ENCODE results near the gene CAMK4. TPM values are rescaled to one million over a fixed set of nuclear protein-coding genes. Genes with fewer than 3 reads are reported as not detected.

The CAMK4 gene
- polyA plus RNA-seq, 1 donor (not counting 4 experiments of a cell fraction or from before 2014, with no cell fraction given) = 0.45 TPM

DNA sequence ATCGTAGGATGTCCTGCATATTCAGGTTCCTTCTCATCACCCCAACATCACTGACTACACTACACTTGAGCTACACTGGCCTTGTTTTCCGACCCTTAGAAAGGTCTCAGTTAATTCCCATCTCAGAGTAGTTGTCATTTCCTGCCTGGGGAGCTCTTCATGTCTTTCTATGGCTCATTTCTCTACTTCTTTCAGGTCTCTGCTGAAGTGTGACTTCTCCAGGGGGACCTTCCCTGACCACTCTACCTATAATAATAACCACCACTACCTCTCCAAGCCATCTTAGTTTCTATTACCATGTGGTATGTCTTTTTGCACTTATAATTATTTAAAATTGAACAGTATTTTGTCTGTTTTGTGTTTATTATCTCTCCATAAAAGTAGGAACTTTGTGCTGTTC is 174.9 kb downstream of the CAMK4 start:
- dilution Hi-C loops (cut with MboI; ENCODE audit: extremely low pct_ligation_motif_present, low sequenced_read_pairs) = no loop called here
- H3K27me3 ChIP-seq (ENCODE audit: control insufficient read depth, extremely low read depth, insufficient read depth, low read length) = no peaks in the 10 kb centered on the region
- no peak for FAIRE-seq

DNA sequence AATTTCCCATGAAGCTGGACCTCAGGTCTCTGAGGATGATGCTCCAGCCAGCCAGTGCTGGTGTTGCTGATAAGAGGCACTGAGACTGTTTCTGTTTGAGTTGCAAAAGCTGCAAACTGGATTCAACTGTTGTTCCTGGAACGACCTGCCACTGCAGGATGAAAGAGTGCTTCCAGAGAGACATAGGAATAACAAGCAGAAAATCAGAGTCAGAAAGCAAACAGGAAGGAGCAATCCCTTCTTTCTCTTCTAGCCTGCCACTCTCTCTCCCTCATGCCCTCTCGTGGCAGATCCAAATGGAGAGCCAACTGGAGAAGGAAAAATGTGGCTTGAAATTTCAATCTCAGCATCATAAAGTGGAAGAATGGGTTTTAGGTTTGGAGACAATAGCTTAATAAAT is 177.7 kb downstream of the CAMK4 start:
- Histone ChIP-seq H3K79me2 (ENCODE audit: control insufficient read depth, insufficient read depth, low read length) (no peaks in the 10 kb centered on the region), H3K9me1 (ENCODE audit: control insufficient read depth, extremely low read depth, insufficient read depth, low read length) (no peaks in the 10 kb centered on the region), H3K27me3 (ENCODE audit: control insufficient read depth, extremely low read depth, insufficient read depth, low read length) (no peaks in the 10 kb centered on the region), H3K27ac (ENCODE audit: control insufficient read depth, insufficient read depth, low read length) (no peak overlapping the region), H3K9ac (ENCODE audit: control insufficient read depth, extremely low read depth, insufficient read depth, low read length) (no peak overlapping the region), H3K4me3 (ENCODE audit: control insufficient read depth in 2 of 3, extremely low read depth in 1 of 3, insufficient read depth in 2 of 3, low read depth in 1 of 3, low read length in 3 of 3) (no peak overlapping the region), H3K4me1 (ENCODE audit: control insufficient read depth, extremely low read depth, insufficient read depth, low read length) (no peaks in the 10 kb centered on the region), H2AFZ (ENCODE audit: control insufficient read depth, low read length) (no peak overlapping the region), H3K36me3 (ENCODE audit: control insufficient read depth in 2 of 2, extremely low read depth in 1 of 2, insufficient read depth in 2 of 2, low read length in 2 of 2) (no peaks in the 10 kb centered on the region), H4K20me1 (ENCODE audit: control insufficient read depth, extremely low read depth, insufficient read depth, low read length) (no peaks in the 10 kb centered on the region), H3K4me2 (ENCODE audit: control insufficient read depth, extremely low read depth, insufficient read depth, low read depth, low read length) (no peak overlapping the region), H3K9me3 (ENCODE audit: control insufficient read depth, low read depth, low read length) (no peaks in the 10 kb centered on the region)
- no peak for TF ChIP-seq EZH2 (IDR thresholded peaks at IDR 0.05; ENCODE audit: low read length)
- TF ChIP-seq, protein P1, sequence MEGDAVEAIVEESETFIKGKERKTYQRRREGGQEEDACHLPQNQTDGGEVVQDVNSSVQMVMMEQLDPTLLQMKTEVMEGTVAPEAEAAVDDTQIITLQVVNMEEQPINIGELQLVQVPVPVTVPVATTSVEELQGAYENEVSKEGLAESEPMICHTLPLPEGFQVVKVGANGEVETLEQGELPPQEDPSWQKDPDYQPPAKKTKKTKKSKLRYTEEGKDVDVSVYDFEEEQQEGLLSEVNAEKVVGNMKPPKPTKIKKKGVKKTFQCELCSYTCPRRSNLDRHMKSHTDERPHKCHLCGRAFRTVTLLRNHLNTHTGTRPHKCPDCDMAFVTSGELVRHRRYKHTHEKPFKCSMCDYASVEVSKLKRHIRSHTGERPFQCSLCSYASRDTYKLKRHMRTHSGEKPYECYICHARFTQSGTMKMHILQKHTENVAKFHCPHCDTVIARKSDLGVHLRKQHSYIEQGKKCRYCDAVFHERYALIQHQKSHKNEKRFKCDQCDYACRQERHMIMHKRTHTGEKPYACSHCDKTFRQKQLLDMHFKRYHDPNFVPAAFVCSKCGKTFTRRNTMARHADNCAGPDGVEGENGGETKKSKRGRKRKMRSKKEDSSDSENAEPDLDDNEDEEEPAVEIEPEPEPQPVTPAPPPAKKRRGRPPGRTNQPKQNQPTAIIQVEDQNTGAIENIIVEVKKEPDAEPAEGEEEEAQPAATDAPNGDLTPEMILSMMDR (optimal IDR thresholded peaks at IDR 0.05 in 1 of 3, IDR thresholded peaks at IDR 0.05 in 1 of 3, conservative IDR thresholded peaks at IDR 0.05 in 1 of 3; ENCODE audit: extremely low read depth in 1 of 3, insufficient read depth in 2 of 3, low read length in 3 of 3) = peak in 2 of 3 experiments; percentile 33 to 37
- no peak for DNase-seq (ENCODE audit: low read depth, low spot score)
- dilution Hi-C loops (cut with MboI; ENCODE audit: extremely low pct_ligation_motif_present, low sequenced_read_pairs) = no loop called here
- no peak for FAIRE-seq

More for the DNA sequence above, 174.9 kb downstream of the CAMK4 start:
- no peak overlapping the region for H2AFZ ChIP-seq (ENCODE audit: control insufficient read depth, low read length)
- TF ChIP-seq, protein P1 (optimal IDR thresholded peaks at IDR 0.05 in 1 of 3, IDR thresholded peaks at IDR 0.05 in 1 of 3, conservative IDR thresholded peaks at IDR 0.05 in 1 of 3; ENCODE audit: extremely low read depth in 1 of 3, insufficient read depth in 2 of 3, low read length in 3 of 3) = no peak
- TF ChIP-seq EZH2 (IDR thresholded peaks at IDR 0.05; ENCODE audit: low read length) = no peak
- no peak overlapping the region for H3K9ac ChIP-seq (ENCODE audit: control insufficient read depth, extremely low read depth, insufficient read depth, low read length)
- H3K4me1 ChIP-seq (ENCODE audit: control insufficient read depth, extremely low read depth, insufficient read depth, low read length) = peaks cover 8% of the 10 kb centered on the region
- no peak for DNase-seq (ENCODE audit: low read depth, low spot score)
- H3K27ac ChIP-seq (ENCODE audit: control insufficient read depth, insufficient read depth, low read length) = no peak overlapping the region
- H3K4me3 ChIP-seq (ENCODE audit: control insufficient read depth in 2 of 3, extremely low read depth in 1 of 3, insufficient read depth in 2 of 3, low read depth in 1 of 3, low read length in 3 of 3) = no peak overlapping the region
- no peaks in the 10 kb centered on the region for H3K36me3 ChIP-seq (ENCODE audit: control insufficient read depth in 2 of 2, extremely low read depth in 1 of 2, insufficient read depth in 2 of 2, low read length in 2 of 2)
- H4K20me1 ChIP-seq (ENCODE audit: control insufficient read depth, extremely low read depth, insufficient read depth, low read length) = no peaks in the 10 kb centered on the region
- H3K4me2 ChIP-seq (ENCODE audit: control insufficient read depth, extremely low read depth, insufficient read depth, low read depth, low read length) = no peak overlapping the region
- H3K79me2 ChIP-seq (ENCODE audit: control insufficient read depth, insufficient read depth, low read length) = no peaks in the 10 kb centered on the region
- H3K9me1 ChIP-seq (ENCODE audit: control insufficient read depth, extremely low read depth, insufficient read depth, low read length) = no peaks in the 10 kb centered on the region
- no peaks in the 10 kb centered on the region for H3K9me3 ChIP-seq (ENCODE audit: control insufficient read depth, low read depth, low read length)

Measured in keratinocyte (primary cell).